ENCODE data around the gene APLP2.

- TF ChIP-seq MAX (IDR thresholded peaks at IDR 0.05; ENCODE audit: low read depth, low read length) (no peak), CTCF (IDR thresholded peaks at IDR 0.05; ENCODE audit: low read depth, low read length) (no peak), POLR2A (IDR thresholded peaks at IDR 0.05; ENCODE audit: extremely low read depth, insufficient read length) (no peak), MYC (IDR thresholded peaks at IDR 0.05; ENCODE audit: low read depth, low read length) (no peak)
Observed at GRCh38 chr11:130141561-130142341, 72.1 kb downstream of the APLP2 start.
